DND-41 (cell line): Measurements from ENCODE around the gene BTN1A1.

ENCODE experiments used
- EZH2 ChIP-seq: IDR thresholded peaks from 3 replicates; pipeline ENCODE4 v1.6.1; 2012; ENCODE audit warnings: borderline replicate concordance, low read depth, mild to moderate bottlenecking, moderate library complexity, low read length, inconsistent platforms; ENCODE audit not compliant: severe bottlenecking
- TF ChIP-seq, protein P1 (sequence below): IDR thresholded peaks from 2 replicates; pipeline ENCODE4 v1.5.1; 2012; ENCODE audit warnings: borderline replicate concordance, low read length, moderate library complexity, mild to moderate bottlenecking; ENCODE audit not compliant: poor library complexity, severe bottlenecking; ENCODE audit errors: extremely low read depth

DNA sequence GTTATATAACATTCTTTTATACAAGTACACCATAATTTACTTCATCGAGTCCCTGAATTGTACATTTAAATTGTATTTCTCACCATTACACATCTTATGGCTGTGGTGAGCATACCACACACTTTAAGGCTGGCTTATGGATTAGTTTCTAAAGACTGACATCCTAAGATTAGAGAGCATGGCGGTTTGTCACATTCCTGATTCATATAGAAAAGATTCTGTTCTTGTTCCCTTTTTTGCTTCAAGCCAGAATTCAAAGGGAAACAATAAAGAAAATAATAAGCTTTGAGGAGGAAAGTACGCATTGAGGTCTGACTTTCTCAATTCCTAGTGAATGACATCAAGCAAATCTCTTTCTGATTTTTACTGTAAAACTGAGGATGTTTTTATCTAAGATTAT is 2.5 kb downstream of the BTN1A1 start:
- TF ChIP-seq, protein P1, sequence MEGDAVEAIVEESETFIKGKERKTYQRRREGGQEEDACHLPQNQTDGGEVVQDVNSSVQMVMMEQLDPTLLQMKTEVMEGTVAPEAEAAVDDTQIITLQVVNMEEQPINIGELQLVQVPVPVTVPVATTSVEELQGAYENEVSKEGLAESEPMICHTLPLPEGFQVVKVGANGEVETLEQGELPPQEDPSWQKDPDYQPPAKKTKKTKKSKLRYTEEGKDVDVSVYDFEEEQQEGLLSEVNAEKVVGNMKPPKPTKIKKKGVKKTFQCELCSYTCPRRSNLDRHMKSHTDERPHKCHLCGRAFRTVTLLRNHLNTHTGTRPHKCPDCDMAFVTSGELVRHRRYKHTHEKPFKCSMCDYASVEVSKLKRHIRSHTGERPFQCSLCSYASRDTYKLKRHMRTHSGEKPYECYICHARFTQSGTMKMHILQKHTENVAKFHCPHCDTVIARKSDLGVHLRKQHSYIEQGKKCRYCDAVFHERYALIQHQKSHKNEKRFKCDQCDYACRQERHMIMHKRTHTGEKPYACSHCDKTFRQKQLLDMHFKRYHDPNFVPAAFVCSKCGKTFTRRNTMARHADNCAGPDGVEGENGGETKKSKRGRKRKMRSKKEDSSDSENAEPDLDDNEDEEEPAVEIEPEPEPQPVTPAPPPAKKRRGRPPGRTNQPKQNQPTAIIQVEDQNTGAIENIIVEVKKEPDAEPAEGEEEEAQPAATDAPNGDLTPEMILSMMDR, result no peak
- no peak for TF ChIP-seq EZH2
